ENCODE results near the gene ATP5PB.
A peak's percentile ranks its signal among the peaks of the same experiment; 100 is the strongest.

The ATP5PB gene

GRCh38 chr1:111422546-111423391 lies 26.5 kb upstream of the ATP5PB start:
- ATAC-seq (replicated peaks; ENCODE audit: extremely low read depth, poor library complexity, severe bottlenecking) (no peak), DNase-seq (ENCODE audit: low spot score in 2 of 2) (no peak)
- Mint-ChIP-seq H3K9me3 (no peaks in the 10 kb centered on the region), H3K4me1 (peaks cover 5% of the 10 kb centered on the region), H3K4me3 (no peak overlapping the region), H3K27me3 (peaks cover 10% of the 10 kb centered on the region), H3K36me3 (ENCODE audit: insufficient read depth) (peaks cover 6% of the 10 kb centered on the region), H3K27ac (ENCODE audit: low read depth) (no peak overlapping the region)

- Mint-ChIP-seq H3K27me3 (peaks cover 10% of the 10 kb centered on the region), H3K4me3 (no peak overlapping the region), H3K4me1 (peaks cover 7% of the 10 kb centered on the region), H3K27ac (ENCODE audit: low read depth) (no peak overlapping the region), H3K9me3 (no peaks in the 10 kb centered on the region), H3K36me3 (ENCODE audit: insufficient read depth) (peaks cover 4% of the 10 kb centered on the region)
- DNase-seq (ENCODE audit: low spot score in 2 of 2) (no peak), ATAC-seq (replicated peaks; ENCODE audit: extremely low read depth, poor library complexity, severe bottlenecking) (no peak)
Measured at GRCh38 chr1:111424281-111424680, 25.0 kb upstream of the ATP5PB start.

- Mint-ChIP-seq H3K4me1 (peaks cover 1% of the 10 kb centered on the region), H3K36me3 (ENCODE audit: insufficient read depth) (peaks cover 18% of the 10 kb centered on the region), H3K27me3 (no peaks in the 10 kb centered on the region), H3K4me3 (no peak overlapping the region), H3K9me3 (no peaks in the 10 kb centered on the region), H3K27ac (ENCODE audit: low read depth) (no peak overlapping the region)
- ATAC-seq (replicated peaks; ENCODE audit: extremely low read depth, poor library complexity, severe bottlenecking) (no peak), DNase-seq (ENCODE audit: low spot score in 2 of 2) (no peak)
Measured at GRCh38 chr1:111436726-111437125, 12.5 kb upstream of the ATP5PB start.

- ATAC-seq (replicated peaks; ENCODE audit: extremely low read depth, poor library complexity, severe bottlenecking): no peak
- Mint-ChIP-seq H3K36me3 (ENCODE audit: insufficient read depth) (peaks cover 37% of the 10 kb centered on the region), H3K4me3 (no peak overlapping the region), H3K9me3 (no peaks in the 10 kb centered on the region), H3K4me1 (peaks cover 11% of the 10 kb centered on the region), H3K27ac (ENCODE audit: low read depth) (peak overlapping the region; percentile 47), H3K27me3 (no peaks in the 10 kb centered on the region)
- no peak for DNase-seq (ENCODE audit: low spot score in 2 of 2)
Measured at GRCh38 chr1:111439461-111440351, 9.6 kb upstream of the ATP5PB start.

GRCh38 chr1:111441573-111442192 lies 7.6 kb upstream of the ATP5PB start:
- no peaks in the 10 kb centered on the region for H3K27me3 Mint-ChIP-seq
- H3K9me3 Mint-ChIP-seq: no peaks in the 10 kb centered on the region
- peaks cover 21% of the 10 kb centered on the region for H3K4me1 Mint-ChIP-seq
- peak; percentile 38 to 41 for DNase-seq (ENCODE audit: low spot score in 2 of 2)
- ATAC-seq (replicated peaks; ENCODE audit: extremely low read depth, poor library complexity, severe bottlenecking): peak; percentile 70
- peaks cover 40% of the 10 kb centered on the region for H3K36me3 Mint-ChIP-seq (ENCODE audit: insufficient read depth)
- H3K4me3 Mint-ChIP-seq: no peak overlapping the region
- H3K27ac Mint-ChIP-seq (ENCODE audit: low read depth): no peak overlapping the region

GRCh38 chr1:111442457-111442856 lies 6.8 kb upstream of the ATP5PB start:
- no peak overlapping the region for H3K4me3 Mint-ChIP-seq
- H3K4me1 Mint-ChIP-seq: peaks cover 29% of the 10 kb centered on the region
- no peaks in the 10 kb centered on the region for H3K9me3 Mint-ChIP-seq
- peaks cover 40% of the 10 kb centered on the region for H3K36me3 Mint-ChIP-seq (ENCODE audit: insufficient read depth)
- no peaks in the 10 kb centered on the region for H3K27me3 Mint-ChIP-seq
- no peak overlapping the region for H3K27ac Mint-ChIP-seq (ENCODE audit: low read depth)
- no peak for ATAC-seq (replicated peaks; ENCODE audit: extremely low read depth, poor library complexity, severe bottlenecking)
- no peak for DNase-seq (ENCODE audit: low spot score in 2 of 2)

- no peaks in the 10 kb centered on the region for H3K9me3 Mint-ChIP-seq
- H3K27me3 Mint-ChIP-seq: no peaks in the 10 kb centered on the region
- H3K4me1 Mint-ChIP-seq: peaks cover 41% of the 10 kb centered on the region
- DNase-seq (ENCODE audit: low spot score in 2 of 2): no peak
- no peak for ATAC-seq (replicated peaks; ENCODE audit: extremely low read depth, poor library complexity, severe bottlenecking)
- H3K36me3 Mint-ChIP-seq (ENCODE audit: insufficient read depth): peaks cover 45% of the 10 kb centered on the region
- no peak overlapping the region for H3K4me3 Mint-ChIP-seq
- no peak overlapping the region for H3K27ac Mint-ChIP-seq (ENCODE audit: low read depth)
Measured at GRCh38 chr1:111444031-111444430, 5.2 kb upstream of the ATP5PB start.

- no peaks in the 10 kb centered on the region for H3K27me3 Mint-ChIP-seq
- H3K4me1 Mint-ChIP-seq: peaks cover 64% of the 10 kb centered on the region
- DNase-seq (ENCODE audit: low spot score in 2 of 2): no peak
- ATAC-seq (replicated peaks; ENCODE audit: extremely low read depth, poor library complexity, severe bottlenecking): no peak
- H3K27ac Mint-ChIP-seq (ENCODE audit: low read depth): peak overlapping the region; percentile 70
- peak overlapping the region; percentile 100 for H3K4me3 Mint-ChIP-seq
- H3K9me3 Mint-ChIP-seq: no peaks in the 10 kb centered on the region
- peaks cover 46% of the 10 kb centered on the region for H3K36me3 Mint-ChIP-seq (ENCODE audit: insufficient read depth)
Measured at GRCh38 chr1:111446546-111446945, 2.7 kb upstream of the ATP5PB start.

GRCh38 chr1:111446967-111447892 lies 2.0 kb upstream of the ATP5PB start:
- Mint-ChIP-seq H3K27ac (ENCODE audit: low read depth) (peak overlapping the region; percentile 99), H3K27me3 (no peaks in the 10 kb centered on the region), H3K9me3 (no peaks in the 10 kb centered on the region), H3K4me1 (peaks cover 65% of the 10 kb centered on the region), H3K4me3 (peak overlapping the region; percentile 100), H3K36me3 (ENCODE audit: insufficient read depth) (peaks cover 47% of the 10 kb centered on the region)
- ATAC-seq (replicated peaks; ENCODE audit: extremely low read depth, poor library complexity, severe bottlenecking) (no peak), DNase-seq (ENCODE audit: low spot score in 2 of 2) (no peak)

GRCh38 chr1:111448482-111448917 lies 764 bp upstream of the ATP5PB start:
- H3K27ac Mint-ChIP-seq (ENCODE audit: low read depth): peak overlapping the region; percentile 99
- no peaks in the 10 kb centered on the region for H3K9me3 Mint-ChIP-seq
- peak overlapping the region; percentile 100 for H3K4me3 Mint-ChIP-seq
- DNase-seq (ENCODE audit: low spot score in 2 of 2): peak in 1 of 2 donors; percentile 32
- peak; percentile 35 for ATAC-seq (replicated peaks; ENCODE audit: extremely low read depth, poor library complexity, severe bottlenecking)
- H3K27me3 Mint-ChIP-seq: no peaks in the 10 kb centered on the region
- H3K36me3 Mint-ChIP-seq (ENCODE audit: insufficient read depth): peaks cover 41% of the 10 kb centered on the region
- peaks cover 67% of the 10 kb centered on the region for H3K4me1 Mint-ChIP-seq

GRCh38 chr1:111449703-111450017 lies 396 bp downstream of the ATP5PB start:
- no peak for ATAC-seq (replicated peaks; ENCODE audit: extremely low read depth, poor library complexity, severe bottlenecking)
- no peaks in the 10 kb centered on the region for H3K9me3 Mint-ChIP-seq
- peaks cover 75% of the 10 kb centered on the region for H3K4me1 Mint-ChIP-seq
- peak overlapping the region; percentile 99 for H3K27ac Mint-ChIP-seq (ENCODE audit: low read depth)
- H3K36me3 Mint-ChIP-seq (ENCODE audit: insufficient read depth): peaks cover 43% of the 10 kb centered on the region
- no peaks in the 10 kb centered on the region for H3K27me3 Mint-ChIP-seq
- H3K4me3 Mint-ChIP-seq: peak overlapping the region; percentile 100
- DNase-seq (ENCODE audit: low spot score in 2 of 2): no peak

GRCh38 chr1:111450185-111450584 lies 921 bp downstream of the ATP5PB start:
- Mint-ChIP-seq H3K4me3 (peak overlapping the region; percentile 100), H3K27me3 (no peaks in the 10 kb centered on the region), H3K27ac (ENCODE audit: low read depth) (peak overlapping the region; percentile 99), H3K4me1 (peaks cover 77% of the 10 kb centered on the region), H3K36me3 (ENCODE audit: insufficient read depth) (peaks cover 45% of the 10 kb centered on the region), H3K9me3 (no peaks in the 10 kb centered on the region)
- no peak for DNase-seq (ENCODE audit: low spot score in 2 of 2)
- no peak for ATAC-seq (replicated peaks; ENCODE audit: extremely low read depth, poor library complexity, severe bottlenecking)

Measured in central memory CD8-positive, alpha-beta T cell (primary cell).